Keratinocyte (primary cell): ENCODE measurements around the gene COL4A6. TPM values are rescaled to one million over a fixed set of nuclear protein-coding genes. Genes with fewer than 3 reads are reported as not detected.

Source experiments
- DNase-seq: peaks from one replicate; pipeline ENCODE4 v3.0.0-alpha.2; 2011; ENCODE audit warnings: low read depth, missing footprints, low spot score
- FAIRE-seq: peaks from 2 replicates; lab custom pipeline; 2011; peaks lifted over from hg19 to GRCh38; lab: Jason Lieb, UNC
- H2AFZ ChIP-seq: 2 replicates; pipeline ENCODE4 v1.6.0; 2012; ENCODE audit warnings: low read length, control low read depth, inconsistent platforms; ENCODE audit not compliant: control insufficient read depth
- H3K27ac ChIP-seq: 2 replicates; pipeline ENCODE4 v1.5.1; 2011; ENCODE audit warnings: low read length; ENCODE audit not compliant: control insufficient read depth, insufficient read depth
- H3K27me3 ChIP-seq: 3 replicates; pipeline ENCODE4 v1.6.0; 2011; ENCODE audit warnings: low read length; ENCODE audit not compliant: control insufficient read depth, insufficient read depth; ENCODE audit errors: extremely low read depth
- H3K36me3 ChIP-seq, 2 experiments: 2 replicates in 1 of 2; 3 replicates in 1 of 2; pipeline ENCODE4 v1.5.1; 2011; ENCODE audit warnings: low read length in 2 of 2, mild to moderate bottlenecking in 1 of 2; ENCODE audit not compliant: control insufficient read depth in 2 of 2, insufficient read depth in 2 of 2; ENCODE audit errors: extremely low read depth in 1 of 2
- H3K4me1 ChIP-seq: 3 replicates; pipeline ENCODE4 v1.5.1; 2011; ENCODE audit warnings: low read length; ENCODE audit not compliant: control insufficient read depth, insufficient read depth; ENCODE audit errors: extremely low read depth
- H3K4me2 ChIP-seq: 3 replicates; pipeline ENCODE4 v1.6.0; 2011; ENCODE audit warnings: low read depth, low read length; ENCODE audit not compliant: control insufficient read depth, insufficient read depth; ENCODE audit errors: extremely low read depth
- H3K4me3 ChIP-seq, 3 experiments: fragments of 200-600 bp in 1 of 3; sonication (generic) in 1 of 3; 2 replicates in 2 of 3; 3 replicates in 1 of 3; pipeline ENCODE4 v1.5.1; 2011 to 2016; ENCODE audit warnings: low read length in 3 of 3, mild to moderate bottlenecking in 3 of 3, control low read depth in 2 of 3, inconsistent platforms in 1 of 3, low read depth in 1 of 3, mixed read lengths in 1 of 3, mixed run types in 1 of 3, moderate library complexity in 1 of 3; ENCODE audit not compliant: control insufficient read depth in 2 of 3, insufficient read depth in 2 of 3; ENCODE audit errors: extremely low read depth in 1 of 3
- H3K79me2 ChIP-seq: 2 replicates; pipeline ENCODE4 v1.6.0; 2012; ENCODE audit warnings: low read length; ENCODE audit not compliant: control insufficient read depth, insufficient read depth
- H3K9ac ChIP-seq: 3 replicates; pipeline ENCODE4 v1.6.0; 2011; ENCODE audit warnings: low read length; ENCODE audit not compliant: control insufficient read depth, insufficient read depth; ENCODE audit errors: extremely low read depth
- H3K9me1 ChIP-seq: 3 replicates; pipeline ENCODE4 v1.6.0; 2011; ENCODE audit warnings: low read length; ENCODE audit not compliant: control insufficient read depth, insufficient read depth; ENCODE audit errors: extremely low read depth
- H3K9me3 ChIP-seq: 2 replicates; pipeline ENCODE4 v1.5.1; 2012; ENCODE audit warnings: low read depth, low read length; ENCODE audit not compliant: control insufficient read depth
- H4K20me1 ChIP-seq: 3 replicates; pipeline ENCODE4 v1.6.0; 2011; ENCODE audit warnings: low read length; ENCODE audit not compliant: control insufficient read depth, insufficient read depth; ENCODE audit errors: extremely low read depth
- EZH2 ChIP-seq: IDR thresholded peaks from one replicate; pipeline ENCODE4 v1.6.1; 2012; ENCODE audit warnings: inconsistent platforms, mild to moderate bottlenecking, low read length, moderate library complexity
- dilution Hi-C: fragments of 300-500 bp; cut with MboI; formaldehyde crosslinking; loops from one replicate; pipeline ENCODE4 v1.7.0; 2020; ENCODE audit warnings: low sequenced_read_pairs; ENCODE audit not compliant: extremely low pct_ligation_motif_present
- polyA plus RNA-seq, 5 experiments: library from polyadenylated mRNA; depleted of rRNA in 3 of 5; stranded (reverse) in 3 of 5; stranded (forward) in 1 of 5; unstranded in 1 of 5; fragments of >200 nt; gene quantifications; 1 replicate in 1 of 5; 2 replicates in 3 of 5; 3 replicates in 1 of 5; pipeline versions ENCODE4 v1.2.1 to v1.2.3, GENCODE V29; 2011 to 2012; ENCODE audit warnings: missing spikeins in 2 of 5, low read depth in 1 of 5, low replicate concordance in 1 of 5
- TF ChIP-seq, protein P1 (sequence below), 3 experiments: IDR thresholded peaks in 1 of 3; conservative IDR thresholded peaks in 1 of 3; optimal IDR thresholded peaks in 1 of 3; 2 replicates in 2 of 3; 3 replicates in 1 of 3; pipeline versions ENCODE3 to v1.5.1; 2011; ENCODE audit warnings: low read length in 3 of 3, mild to moderate bottlenecking in 3 of 3, moderate library complexity in 2 of 3, control low read depth in 1 of 3, inconsistent platforms in 1 of 3; ENCODE audit not compliant: insufficient read depth in 2 of 3; ENCODE audit errors: extremely low read depth in 1 of 3

COL4A6 gene
- polyA plus RNA-seq, 1 donor (not counting 4 experiments of a cell fraction or from before 2014, with no cell fraction given), result 18.8 TPM

DNA sequence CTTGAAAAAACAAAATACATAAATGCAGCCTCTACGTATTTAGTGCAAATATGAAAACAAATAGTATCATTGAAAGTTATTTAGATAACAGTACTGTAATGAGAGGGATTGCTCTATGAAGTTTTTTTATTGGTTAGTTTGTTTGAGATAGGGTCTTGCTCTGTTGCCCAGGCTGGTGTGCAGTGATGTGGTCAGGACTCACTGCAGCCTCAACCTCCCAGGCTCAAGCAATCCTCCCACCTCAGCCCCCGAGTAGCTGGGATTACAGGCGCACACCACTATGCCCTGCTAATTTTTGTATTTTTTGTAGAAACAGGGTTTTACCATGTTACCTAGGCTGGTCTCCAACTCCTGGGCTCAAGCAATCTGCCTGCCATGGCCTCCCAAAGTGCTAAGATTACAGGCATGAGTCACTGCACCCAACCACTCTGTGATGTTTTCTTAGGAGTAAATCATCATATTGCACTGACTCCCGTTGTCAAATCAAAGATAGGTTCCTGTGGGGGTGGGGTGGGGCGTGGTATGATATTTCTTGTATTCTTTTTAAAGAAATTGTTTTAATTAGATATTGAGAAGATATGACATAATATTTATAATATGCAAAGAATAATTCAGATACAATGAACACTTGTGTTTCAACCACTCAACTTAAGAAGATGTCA, 270.9 kb downstream of the COL4A6 start:
- no peak for DNase-seq

GRCh38 chrX:108165383-108166111, 272.7 kb downstream of the COL4A6 start:
- Histone ChIP-seq H3K9me1 (no peaks in the 10 kb centered on the region), H3K9me3 (no peaks in the 10 kb centered on the region), H3K36me3 (no peaks in the 10 kb centered on the region), H3K4me1 (no peaks in the 10 kb centered on the region), H3K4me2 (no peak overlapping the region), H4K20me1 (no peaks in the 10 kb centered on the region), H3K27ac (no peak overlapping the region), H3K79me2 (no peaks in the 10 kb centered on the region), H3K4me3 (no peak overlapping the region), H2AFZ (no peak overlapping the region), H3K27me3 (peaks cover 2% of the 10 kb centered on the region), H3K9ac (no peak overlapping the region)
- DNase-seq (no peak), FAIRE-seq (peak; percentile 13)
- TF ChIP-seq, protein P1, sequence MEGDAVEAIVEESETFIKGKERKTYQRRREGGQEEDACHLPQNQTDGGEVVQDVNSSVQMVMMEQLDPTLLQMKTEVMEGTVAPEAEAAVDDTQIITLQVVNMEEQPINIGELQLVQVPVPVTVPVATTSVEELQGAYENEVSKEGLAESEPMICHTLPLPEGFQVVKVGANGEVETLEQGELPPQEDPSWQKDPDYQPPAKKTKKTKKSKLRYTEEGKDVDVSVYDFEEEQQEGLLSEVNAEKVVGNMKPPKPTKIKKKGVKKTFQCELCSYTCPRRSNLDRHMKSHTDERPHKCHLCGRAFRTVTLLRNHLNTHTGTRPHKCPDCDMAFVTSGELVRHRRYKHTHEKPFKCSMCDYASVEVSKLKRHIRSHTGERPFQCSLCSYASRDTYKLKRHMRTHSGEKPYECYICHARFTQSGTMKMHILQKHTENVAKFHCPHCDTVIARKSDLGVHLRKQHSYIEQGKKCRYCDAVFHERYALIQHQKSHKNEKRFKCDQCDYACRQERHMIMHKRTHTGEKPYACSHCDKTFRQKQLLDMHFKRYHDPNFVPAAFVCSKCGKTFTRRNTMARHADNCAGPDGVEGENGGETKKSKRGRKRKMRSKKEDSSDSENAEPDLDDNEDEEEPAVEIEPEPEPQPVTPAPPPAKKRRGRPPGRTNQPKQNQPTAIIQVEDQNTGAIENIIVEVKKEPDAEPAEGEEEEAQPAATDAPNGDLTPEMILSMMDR (optimal IDR thresholded peaks at IDR 0.05 in 1 of 3, IDR thresholded peaks at IDR 0.05 in 1 of 3, conservative IDR thresholded peaks at IDR 0.05 in 1 of 3; ENCODE audit: extremely low read depth in 1 of 3, insufficient read depth in 2 of 3, low read length in 3 of 3), result peak; percentile 44 to 61 (median 58)
- no peak for TF ChIP-seq EZH2
- dilution Hi-C loops, result no loop called here

More for the DNA sequence above, 270.9 kb downstream of the COL4A6 start:
- Histone ChIP-seq H3K27me3 (no peaks in the 10 kb centered on the region), H3K4me2 (no peak overlapping the region), H2AFZ (no peak overlapping the region), H3K4me1 (no peaks in the 10 kb centered on the region), H3K36me3 (no peaks in the 10 kb centered on the region), H3K9me3 (no peaks in the 10 kb centered on the region), H4K20me1 (no peaks in the 10 kb centered on the region), H3K9me1 (no peaks in the 10 kb centered on the region), H3K4me3 (no peak overlapping the region), H3K27ac (no peak overlapping the region), H3K79me2 (no peaks in the 10 kb centered on the region), H3K9ac (no peak overlapping the region)
- dilution Hi-C loops, result no loop called here
- no peak for FAIRE-seq
- TF ChIP-seq, protein P1 (optimal IDR thresholded peaks at IDR 0.05 in 1 of 3, IDR thresholded peaks at IDR 0.05 in 1 of 3, conservative IDR thresholded peaks at IDR 0.05 in 1 of 3; ENCODE audit: extremely low read depth in 1 of 3, insufficient read depth in 2 of 3, low read length in 3 of 3), result no peak
- no peak for TF ChIP-seq EZH2
